NCI-H146 (cell line): ENCODE results near the gene CLCN1.

Experiments used
- DNase-seq: peaks from one replicate; lab custom pipeline; 2025; lab: John Stamatoyannopoulos, UW

The CLCN1 gene

GRCh38 chr7:143363016-143363937 lies 47.4 kb downstream of the CLCN1 start:
- DNase-seq, result no peak

DNA sequence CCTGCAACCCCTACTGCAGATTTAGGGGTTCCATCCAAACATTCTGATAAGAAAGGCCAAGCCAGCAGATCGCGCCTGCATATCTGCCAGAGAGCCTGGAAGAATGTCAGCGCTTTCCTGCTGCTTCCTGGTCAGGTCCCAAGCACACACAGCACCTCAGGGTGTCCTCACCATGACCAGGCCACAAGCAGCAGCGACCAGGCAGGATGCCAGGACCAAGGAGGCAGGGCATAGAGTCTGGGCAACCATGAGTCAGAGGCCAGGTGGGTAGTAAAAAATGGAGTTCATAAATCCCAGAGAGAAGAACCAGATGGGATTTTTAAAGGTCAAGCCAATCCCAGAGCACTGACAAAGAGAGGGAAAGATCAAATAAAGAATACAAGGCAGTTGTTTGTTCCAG lies 52.1 kb downstream of the CLCN1 start:
- DNase-seq, result no peak

DNA sequence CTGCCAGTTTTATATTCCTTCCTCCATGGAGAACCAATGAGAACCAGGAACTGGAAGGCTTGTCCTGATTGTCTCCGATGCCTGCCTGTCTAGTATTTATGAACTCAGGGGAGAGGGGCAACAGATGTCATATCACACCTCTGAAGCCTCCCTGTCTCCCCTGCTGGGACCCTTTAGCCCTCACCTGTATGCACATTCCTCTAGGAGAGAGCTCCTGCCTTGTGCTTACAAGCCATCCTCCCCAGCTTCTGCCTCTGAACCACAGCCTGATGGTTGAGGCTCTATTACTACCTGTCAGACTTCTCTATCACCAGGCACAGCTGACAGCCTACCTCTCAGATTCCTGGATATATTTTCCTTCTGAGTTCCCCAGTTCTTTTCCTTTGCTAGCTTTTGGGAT lies 52.5 kb downstream of the CLCN1 start:
- DNase-seq, result no peak

DNA sequence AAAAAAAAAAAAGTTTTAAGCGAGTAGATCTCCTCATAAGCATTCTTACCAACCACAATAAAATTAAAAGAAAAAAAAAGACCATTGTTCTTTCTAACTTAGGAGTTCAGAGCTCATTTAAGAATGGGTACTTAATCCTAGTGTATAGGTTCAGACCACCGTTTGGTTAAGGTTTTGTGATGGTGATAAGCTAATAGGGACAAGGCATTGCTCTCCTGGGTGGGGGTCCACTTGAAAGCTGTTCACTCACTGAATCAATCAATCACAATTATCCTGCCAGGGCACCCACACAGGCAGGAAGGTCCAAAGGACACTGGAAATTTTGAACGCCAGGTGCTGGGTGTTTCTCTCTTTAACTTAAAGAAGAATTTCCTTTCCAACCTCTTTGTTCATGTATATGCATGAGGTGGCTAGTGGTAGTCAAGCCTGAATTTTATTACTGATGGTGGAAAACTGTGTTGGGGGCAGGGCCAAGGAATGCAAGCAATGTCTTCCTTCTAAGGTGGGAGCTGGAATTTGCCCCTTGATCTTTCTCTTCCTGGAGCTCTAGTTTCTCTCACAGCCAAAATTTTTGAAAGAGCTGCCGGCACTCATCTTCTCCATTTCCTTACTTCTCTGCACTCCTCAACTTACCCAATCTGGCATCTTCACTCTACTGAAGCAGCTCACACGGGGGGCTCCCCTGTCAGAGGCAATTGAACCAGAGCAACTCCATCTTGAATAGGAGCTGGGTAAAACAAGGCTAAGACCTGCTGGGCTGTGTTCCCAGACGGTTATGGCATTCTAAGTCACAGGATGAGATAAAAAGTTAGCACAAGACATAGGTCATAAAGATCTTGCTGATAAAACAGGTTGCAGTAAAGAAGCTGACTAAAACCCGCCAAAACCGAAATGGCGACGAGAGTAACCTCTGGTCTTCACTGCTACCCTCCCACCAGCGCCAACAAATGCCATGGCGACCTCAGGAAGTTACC lies 54.1 kb downstream of the CLCN1 start:
- no peak for DNase-seq

GRCh38 chr7:143372070-143372469 lies 56.2 kb downstream of the CLCN1 start:
- no peak for DNase-seq

DNA sequence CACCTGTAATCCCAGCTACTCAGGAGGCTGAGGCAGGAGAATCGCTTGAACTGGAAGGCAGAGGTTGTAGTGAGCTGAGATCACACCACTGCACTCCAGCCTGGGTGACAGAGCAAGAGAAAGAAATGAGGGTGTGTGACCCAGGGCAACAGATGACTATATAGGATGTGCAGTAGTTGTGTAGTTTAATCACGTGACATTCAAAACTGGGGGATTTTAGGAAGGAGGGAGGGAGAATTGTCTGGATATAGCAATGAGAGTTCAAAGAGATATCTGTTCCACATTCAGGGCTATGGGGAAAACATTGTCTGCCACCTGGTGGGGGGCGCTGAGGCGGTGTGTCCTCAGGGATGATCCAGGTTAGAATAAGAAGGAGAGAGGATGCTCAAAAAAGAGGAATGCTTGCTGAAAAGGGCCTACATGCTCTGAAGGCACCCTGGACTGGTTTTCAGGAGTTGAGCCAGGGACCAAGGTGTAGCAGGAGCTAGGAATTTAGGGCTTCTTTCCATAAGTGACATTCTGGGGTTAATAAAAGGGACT lies 57.4 kb downstream of the CLCN1 start:
- no peak for DNase-seq

- no peak for DNase-seq
Measured at GRCh38 chr7:143374561-143374960, 58.6 kb downstream of the CLCN1 start.

GRCh38 chr7:143375298-143376034 lies 59.6 kb downstream of the CLCN1 start:
- DNase-seq, result no peak

- DNase-seq, result no peak
Measured at GRCh38 chr7:143376396-143376795, 60.5 kb downstream of the CLCN1 start.

GRCh38 chr7:143379611-143380259 lies 63.8 kb downstream of the CLCN1 start:
- DNase-seq, result no peak

DNA sequence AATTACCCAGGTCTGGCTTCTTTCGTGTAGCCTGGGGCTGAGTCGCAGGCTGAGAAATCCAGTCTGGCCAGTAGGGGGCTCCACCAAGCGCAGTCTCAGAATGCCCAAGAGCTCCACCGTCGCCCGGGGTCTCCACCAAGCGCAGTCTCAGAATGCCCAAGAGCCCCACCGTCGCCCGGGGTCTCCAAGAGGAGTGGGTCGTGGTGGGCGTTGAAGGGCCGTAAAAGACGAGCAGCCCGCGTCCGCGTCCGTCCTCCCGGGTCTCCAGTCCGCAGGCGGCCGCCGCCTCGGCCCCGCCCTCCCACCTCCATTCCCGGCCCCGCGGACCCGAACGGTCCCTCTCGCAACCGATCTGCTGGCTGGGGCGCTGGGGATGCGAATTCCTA lies 64.3 kb downstream of the CLCN1 start:
- DNase-seq, result peak; percentile 58

GRCh38 chr7:143380646-143381426 lies 64.9 kb downstream of the CLCN1 start, which contains the start of gene ZYX:
Gene ZYX, plus strand, starts transcription at chr7:143381345. Its CDS starts 227 bp downstream, at chr7:143381572.
- DNase-seq, result peak; percentile 80

DNA sequence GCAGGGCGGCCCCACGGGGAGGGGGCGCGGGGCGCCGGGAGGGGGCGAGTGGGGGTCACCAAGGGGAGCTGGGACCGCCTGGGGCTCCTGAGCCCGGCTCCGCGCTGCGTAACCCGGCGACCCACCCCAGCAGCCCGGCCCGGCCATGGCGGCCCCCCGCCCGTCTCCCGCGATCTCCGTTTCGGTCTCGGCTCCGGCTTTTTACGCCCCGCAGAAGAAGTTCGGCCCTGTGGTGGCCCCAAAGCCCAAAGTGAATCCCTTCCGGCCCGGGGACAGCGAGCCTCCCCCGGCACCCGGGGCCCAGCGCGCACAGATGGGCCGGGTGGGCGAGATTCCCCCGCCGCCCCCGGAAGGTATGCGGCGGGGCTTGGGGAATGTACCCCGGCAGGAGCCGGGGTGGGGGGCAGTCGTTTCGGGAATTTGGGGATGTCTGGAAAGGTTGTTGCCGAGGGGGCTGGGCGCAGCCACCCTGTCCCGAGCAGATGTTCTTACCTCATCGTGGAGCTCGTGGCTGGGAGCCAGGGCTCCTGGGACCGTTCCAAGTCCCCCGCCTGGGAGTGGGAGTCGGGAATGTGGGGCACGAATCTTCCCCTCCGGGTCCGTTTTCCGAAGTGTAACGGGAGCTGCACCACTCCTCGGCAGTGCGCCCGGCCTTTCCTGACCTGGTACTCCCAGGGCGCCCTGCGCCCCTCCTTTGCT lies 65.7 kb downstream of the CLCN1 start:
- no peak for DNase-seq

GRCh38 chr7:143382126-143382790 lies 66.3 kb downstream of the CLCN1 start:
- DNase-seq, result no peak

GRCh38 chr7:143382791-143383641 lies 67.1 kb downstream of the CLCN1 start:
- DNase-seq, result no peak

DNA sequence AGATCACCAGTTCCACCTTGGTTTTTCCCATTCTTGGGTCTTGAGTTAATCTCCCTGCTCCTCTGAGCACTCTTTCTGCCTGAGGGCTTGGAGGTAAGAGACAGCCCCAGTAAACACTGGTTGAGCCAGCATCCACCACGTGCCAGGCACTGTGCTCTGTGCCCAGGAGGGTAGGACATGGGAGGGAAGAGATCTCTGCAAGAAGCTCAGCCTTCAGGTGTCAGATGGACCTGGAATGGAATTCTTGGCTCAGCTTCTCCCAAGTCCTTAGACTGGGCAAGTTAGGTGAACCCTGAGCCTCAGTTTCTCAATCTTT lies 67.7 kb downstream of the CLCN1 start:
- no peak for DNase-seq

DNA sequence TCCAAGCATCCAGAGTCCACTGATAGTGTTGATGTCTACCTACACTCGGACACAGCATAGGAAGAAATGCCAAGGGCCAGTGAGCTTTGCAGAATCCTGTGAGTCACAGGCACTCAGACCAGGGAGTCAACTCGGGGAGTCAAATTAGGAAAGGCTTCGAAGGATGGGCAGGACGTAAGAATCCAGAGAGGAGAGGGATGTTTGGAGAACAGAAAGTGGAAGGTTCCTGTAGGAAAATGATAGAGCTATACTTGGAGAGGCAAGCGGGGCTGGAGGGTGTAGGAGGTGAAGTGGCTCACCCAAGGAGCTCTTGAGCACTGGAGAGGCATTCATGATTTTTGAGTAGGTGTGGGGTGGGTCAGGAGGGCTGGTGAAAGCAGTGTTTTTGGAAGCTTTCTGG lies 68.2 kb downstream of the CLCN1 start:
- no peak for DNase-seq
